ENCODE data around the gene KEAP1. TPM values are rescaled to one million over a fixed set of nuclear protein-coding genes. Genes with fewer than 3 reads are reported as not detected.
"Not testable (repeated sequence)": the region's sequence is repeated elsewhere in the genome, so short reads cannot be mapped to it uniquely, and the experiment has no call there.

Gene KEAP1
- total RNA-seq, 1 experiment from 2014 or later = 46.8 TPM

DNA sequence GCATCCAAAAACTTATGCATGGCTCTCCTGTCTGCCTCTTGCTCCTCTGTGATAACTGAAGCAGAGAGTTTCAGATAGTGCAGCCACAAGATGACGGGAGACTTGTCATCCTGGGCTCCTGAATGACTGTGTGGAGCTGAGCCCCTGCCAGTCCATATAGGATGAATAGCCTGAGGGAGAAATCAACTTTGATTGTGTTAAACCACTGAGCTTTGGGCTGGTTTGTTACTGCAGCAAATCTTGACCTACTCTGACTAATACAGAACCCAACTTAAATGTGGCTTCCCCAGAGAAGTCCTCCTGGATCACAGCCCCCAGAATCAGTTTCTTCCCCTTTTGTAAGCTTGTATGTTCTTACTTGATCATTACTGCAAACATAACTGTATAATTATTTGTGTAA lies 29.3 kb upstream of the KEAP1 start:
- H3K4me1 Mint-ChIP-seq (ENCODE audit: low read depth, unreplicated experiment) = no peaks in the 10 kb centered on the region
- intact Hi-C loops (cut with micrococcal nuclease; ENCODE audit: unreplicated experiment) = no loop called here
- DNase-seq = no peak
- H3K27ac Mint-ChIP-seq (ENCODE audit: unreplicated experiment) = no peak overlapping the region
- no peaks in the 10 kb centered on the region for H3K36me3 Mint-ChIP-seq (ENCODE audit: insufficient read depth, unreplicated experiment)
- H3K27me3 Mint-ChIP-seq (ENCODE audit: unreplicated experiment) = peaks cover 13% of the 10 kb centered on the region
- CTCF ChIA-PET = no interaction called here
- no peaks in the 10 kb centered on the region for H3K9me3 Mint-ChIP-seq (ENCODE audit: low read depth, unreplicated experiment)
- no TSS peak for BruUV-seq (replicated peaks)
- H3K4me3 Mint-ChIP-seq (ENCODE audit: low read depth, unreplicated experiment) = no peak overlapping the region
- TF ChIP-seq, protein P1, sequence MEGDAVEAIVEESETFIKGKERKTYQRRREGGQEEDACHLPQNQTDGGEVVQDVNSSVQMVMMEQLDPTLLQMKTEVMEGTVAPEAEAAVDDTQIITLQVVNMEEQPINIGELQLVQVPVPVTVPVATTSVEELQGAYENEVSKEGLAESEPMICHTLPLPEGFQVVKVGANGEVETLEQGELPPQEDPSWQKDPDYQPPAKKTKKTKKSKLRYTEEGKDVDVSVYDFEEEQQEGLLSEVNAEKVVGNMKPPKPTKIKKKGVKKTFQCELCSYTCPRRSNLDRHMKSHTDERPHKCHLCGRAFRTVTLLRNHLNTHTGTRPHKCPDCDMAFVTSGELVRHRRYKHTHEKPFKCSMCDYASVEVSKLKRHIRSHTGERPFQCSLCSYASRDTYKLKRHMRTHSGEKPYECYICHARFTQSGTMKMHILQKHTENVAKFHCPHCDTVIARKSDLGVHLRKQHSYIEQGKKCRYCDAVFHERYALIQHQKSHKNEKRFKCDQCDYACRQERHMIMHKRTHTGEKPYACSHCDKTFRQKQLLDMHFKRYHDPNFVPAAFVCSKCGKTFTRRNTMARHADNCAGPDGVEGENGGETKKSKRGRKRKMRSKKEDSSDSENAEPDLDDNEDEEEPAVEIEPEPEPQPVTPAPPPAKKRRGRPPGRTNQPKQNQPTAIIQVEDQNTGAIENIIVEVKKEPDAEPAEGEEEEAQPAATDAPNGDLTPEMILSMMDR (IDR thresholded peaks at IDR 0.05; ENCODE audit: unreplicated experiment) = no peak

DNA sequence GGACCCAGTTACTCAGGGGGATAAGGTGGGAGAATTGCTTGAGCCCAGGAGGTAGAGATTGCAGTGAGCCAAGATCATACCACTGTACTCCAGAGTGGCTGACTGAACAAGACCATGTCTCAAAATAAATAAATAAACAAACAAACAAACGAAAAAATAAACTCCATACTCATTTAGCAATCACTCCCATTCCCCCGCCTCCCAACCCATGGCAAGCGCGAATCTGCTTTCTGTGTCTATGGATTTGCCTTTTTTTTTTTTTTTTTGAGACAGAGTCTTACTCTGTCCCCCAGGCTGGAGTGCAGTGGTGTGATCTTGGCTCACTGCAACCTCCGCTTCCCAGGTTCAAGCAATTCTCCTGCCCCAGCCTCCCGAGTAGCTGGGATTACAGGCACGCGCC lies 23.7 kb upstream of the KEAP1 start:
- DNase-seq; H3K4me3 Mint-ChIP-seq (ENCODE audit: low read depth, unreplicated experiment); intact Hi-C loops (cut with micrococcal nuclease; ENCODE audit: unreplicated experiment); H3K9me3 Mint-ChIP-seq (ENCODE audit: low read depth, unreplicated experiment); H3K27ac Mint-ChIP-seq (ENCODE audit: unreplicated experiment); H3K4me1 Mint-ChIP-seq (ENCODE audit: low read depth, unreplicated experiment); H3K36me3 Mint-ChIP-seq (ENCODE audit: insufficient read depth, unreplicated experiment); BruUV-seq (replicated peaks); H3K27me3 Mint-ChIP-seq (ENCODE audit: unreplicated experiment); CTCF ChIA-PET: not testable (repeated sequence)

DNA sequence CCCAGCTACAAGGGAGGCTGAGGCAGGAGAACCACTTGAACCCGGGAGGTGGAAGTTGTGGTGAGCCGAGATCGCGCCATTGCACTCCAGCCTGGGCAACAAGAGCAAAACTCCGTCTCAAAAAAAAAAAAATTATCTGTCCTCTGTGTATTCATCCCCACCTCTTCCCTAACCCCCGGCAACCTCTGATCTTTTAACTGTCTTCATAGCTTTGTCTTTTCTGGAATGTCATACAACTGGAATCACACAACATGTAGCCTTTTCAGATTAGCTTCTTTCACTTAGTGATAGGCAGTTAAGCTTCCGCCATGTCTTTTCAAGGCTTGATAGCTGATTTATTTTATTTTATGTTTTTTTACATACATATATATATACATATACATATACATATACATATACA lies 22.5 kb upstream of the KEAP1 start:
- Mint-ChIP-seq H3K27ac (ENCODE audit: unreplicated experiment) (no peak overlapping the region), H3K27me3 (ENCODE audit: unreplicated experiment) (no peaks in the 10 kb centered on the region), H3K36me3 (ENCODE audit: insufficient read depth, unreplicated experiment) (no peaks in the 10 kb centered on the region)

GRCh38 chr19:10523135-10523636 lies 20.0 kb upstream of the KEAP1 start:
- BruUV-seq (replicated peaks) = no TSS peak
- intact Hi-C loops (cut with micrococcal nuclease; ENCODE audit: unreplicated experiment) = no loop called here
- Mint-ChIP-seq H3K4me1 (ENCODE audit: low read depth, unreplicated experiment) (peaks cover 6% of the 10 kb centered on the region), H3K9me3 (ENCODE audit: low read depth, unreplicated experiment) (no peaks in the 10 kb centered on the region), H3K27me3 (ENCODE audit: unreplicated experiment) (peaks cover 23% of the 10 kb centered on the region), H3K27ac (ENCODE audit: unreplicated experiment) (no peak overlapping the region), H3K36me3 (ENCODE audit: insufficient read depth, unreplicated experiment) (no peaks in the 10 kb centered on the region), H3K4me3 (ENCODE audit: low read depth, unreplicated experiment) (no peak overlapping the region)
- CTCF ChIA-PET = interaction anchor here (0.7 kb wide), 1 partner anchor 210 kb away, joined by 4 read pairs; no protein-coding TSS in a partner anchor
- TF ChIP-seq, protein P1 (IDR thresholded peaks at IDR 0.05; ENCODE audit: unreplicated experiment) = no peak
- DNase-seq = no peak

More for the DNA sequence above, 22.5 kb upstream of the KEAP1 start:
- TF ChIP-seq, protein P1 (IDR thresholded peaks at IDR 0.05; ENCODE audit: unreplicated experiment) = no peak
- BruUV-seq (replicated peaks) = no TSS peak
- Mint-ChIP-seq H3K4me3 (ENCODE audit: low read depth, unreplicated experiment) (no peak overlapping the region), H3K4me1 (ENCODE audit: low read depth, unreplicated experiment) (no peaks in the 10 kb centered on the region), H3K9me3 (ENCODE audit: low read depth, unreplicated experiment) (no peaks in the 10 kb centered on the region)
- DNase-seq = no peak
- intact Hi-C loops (cut with micrococcal nuclease; ENCODE audit: unreplicated experiment) = no loop called here
- CTCF ChIA-PET = no interaction called here

DNA sequence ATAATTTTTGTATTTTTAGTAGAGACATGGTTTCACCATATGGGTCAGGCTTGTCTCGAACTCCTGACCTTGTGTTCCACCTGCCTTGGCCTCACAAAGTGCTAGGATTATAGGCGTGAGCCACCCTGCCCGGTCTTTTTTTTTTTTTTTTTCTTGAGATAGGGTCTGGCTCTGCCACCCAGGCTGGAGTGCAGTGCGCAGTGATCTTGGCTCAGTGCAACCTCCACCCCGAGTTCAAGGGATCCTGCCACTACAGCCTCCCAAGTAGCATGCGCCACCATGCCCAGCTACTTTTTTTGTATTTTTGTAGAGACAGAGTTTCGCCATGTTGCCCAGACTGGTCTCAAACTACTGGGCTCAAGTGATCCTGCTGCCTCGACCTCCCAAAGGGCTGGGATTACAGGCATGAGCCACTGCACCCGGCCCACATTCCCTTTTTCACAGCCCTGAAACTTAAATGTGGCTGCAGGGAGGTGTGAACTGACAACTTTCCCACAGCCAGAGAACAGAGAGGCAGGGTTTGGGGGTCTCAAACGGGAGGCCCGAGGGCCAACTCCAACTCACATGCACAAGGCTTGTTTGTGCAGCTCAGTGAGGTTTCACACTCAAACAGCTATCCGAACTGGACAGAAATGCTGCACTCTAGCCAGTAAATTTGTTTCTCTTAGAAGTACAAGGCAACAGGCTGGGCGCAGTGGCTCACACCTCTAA lies 18.5 kb upstream of the KEAP1 start:
- CTCF ChIA-PET = interaction anchor here (0.7 kb wide), 1 partner anchor 71 kb away, joined by 3 read pairs; no protein-coding TSS in a partner anchor
- no peak overlapping the region for H3K27ac Mint-ChIP-seq (ENCODE audit: unreplicated experiment)
- peaks cover 13% of the 10 kb centered on the region for H3K4me1 Mint-ChIP-seq (ENCODE audit: low read depth, unreplicated experiment)
- intact Hi-C loops (cut with micrococcal nuclease; ENCODE audit: unreplicated experiment) = no loop called here
- no TSS peak for BruUV-seq (replicated peaks)
- peaks cover 37% of the 10 kb centered on the region for H3K27me3 Mint-ChIP-seq (ENCODE audit: unreplicated experiment)
- TF ChIP-seq, protein P1 (IDR thresholded peaks at IDR 0.05; ENCODE audit: unreplicated experiment) = no peak
- no peak overlapping the region for H3K4me3 Mint-ChIP-seq (ENCODE audit: low read depth, unreplicated experiment)
- H3K9me3 Mint-ChIP-seq (ENCODE audit: low read depth, unreplicated experiment) = no peaks in the 10 kb centered on the region
- no peaks in the 10 kb centered on the region for H3K36me3 Mint-ChIP-seq (ENCODE audit: insufficient read depth, unreplicated experiment)
- DNase-seq = no peak

Data from Calu3 (cell line).